GM18505 (cell line): ENCODE data around the gene KIAA1671.

Experiments
- ATAC-seq: cut with Tn5 transposase; IDR thresholded peaks from one replicate; pipeline ENCODE4 v1.9.1; 2021; ENCODE audit not compliant: unreplicated experiment
- POLR2A ChIP-seq: IDR thresholded peaks from 4 replicates; pipeline ENCODE4 v1.6.1; 2011; ENCODE audit warnings: borderline replicate concordance; ENCODE audit not compliant: insufficient read depth, insufficient read length; ENCODE audit errors: extremely low read depth

KIAA1671 gene

DNA sequence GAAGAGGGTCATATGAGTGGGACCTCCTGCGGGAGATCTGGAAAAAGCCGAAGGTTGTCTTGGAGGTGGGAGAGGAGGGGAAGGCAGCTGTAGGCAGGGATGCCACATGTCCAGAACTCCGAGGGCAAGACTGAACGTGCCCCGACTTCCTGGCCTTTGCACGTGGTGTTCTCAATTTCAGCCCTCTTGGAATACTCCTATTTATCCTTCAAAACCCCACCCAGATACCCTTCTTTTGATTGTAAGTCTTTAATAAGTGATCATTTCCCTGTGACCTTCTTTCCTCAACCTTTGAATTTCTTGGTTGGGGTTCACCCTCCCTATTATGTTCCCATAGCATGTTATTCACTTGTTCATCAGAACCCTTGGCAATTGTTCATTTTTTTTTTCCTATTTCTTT, 151.9 kb downstream of the KIAA1671 start:
- no peak for TF ChIP-seq POLR2A
- no peak for ATAC-seq

DNA sequence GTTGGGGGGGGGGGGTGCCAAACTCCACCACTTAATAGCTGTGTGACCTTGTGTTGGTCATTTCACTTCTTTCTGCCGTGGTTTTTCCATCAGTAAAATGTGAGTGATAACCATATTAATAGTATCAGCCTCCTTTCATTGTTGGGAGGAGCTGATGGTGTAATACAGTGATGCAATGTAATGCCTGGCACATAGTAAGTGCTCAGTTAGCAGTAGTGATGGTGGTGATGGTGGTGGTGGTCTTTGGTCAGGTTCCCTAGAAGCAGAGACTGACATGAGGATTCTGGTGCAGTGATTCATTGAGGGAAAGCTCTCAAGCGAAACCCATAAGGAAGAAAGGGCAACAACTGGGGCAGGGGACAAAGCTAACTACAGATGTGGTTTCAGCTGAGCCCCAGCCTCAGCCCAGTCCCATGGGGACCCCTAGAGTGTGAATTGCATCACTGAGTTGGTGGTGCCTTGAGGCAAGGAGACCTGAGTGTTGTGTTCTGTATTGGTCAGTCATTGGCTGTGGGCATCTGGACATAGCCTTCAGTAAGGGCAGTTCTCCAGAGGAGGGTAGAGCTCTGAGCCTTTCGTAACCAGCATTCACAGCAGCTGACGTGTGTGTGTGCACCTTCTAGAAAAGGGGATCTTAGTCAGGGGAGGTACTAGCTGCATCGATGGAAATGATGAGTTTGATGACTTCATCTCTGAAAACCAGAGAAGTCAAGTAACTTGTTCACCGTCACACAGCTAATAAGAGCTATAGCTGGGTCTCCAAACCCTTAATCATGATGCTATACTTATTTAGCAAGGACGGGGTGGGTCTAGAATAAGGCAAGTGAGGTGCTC, 153.5 kb downstream of the KIAA1671 start:
- TF ChIP-seq POLR2A: no peak
- no peak for ATAC-seq

DNA sequence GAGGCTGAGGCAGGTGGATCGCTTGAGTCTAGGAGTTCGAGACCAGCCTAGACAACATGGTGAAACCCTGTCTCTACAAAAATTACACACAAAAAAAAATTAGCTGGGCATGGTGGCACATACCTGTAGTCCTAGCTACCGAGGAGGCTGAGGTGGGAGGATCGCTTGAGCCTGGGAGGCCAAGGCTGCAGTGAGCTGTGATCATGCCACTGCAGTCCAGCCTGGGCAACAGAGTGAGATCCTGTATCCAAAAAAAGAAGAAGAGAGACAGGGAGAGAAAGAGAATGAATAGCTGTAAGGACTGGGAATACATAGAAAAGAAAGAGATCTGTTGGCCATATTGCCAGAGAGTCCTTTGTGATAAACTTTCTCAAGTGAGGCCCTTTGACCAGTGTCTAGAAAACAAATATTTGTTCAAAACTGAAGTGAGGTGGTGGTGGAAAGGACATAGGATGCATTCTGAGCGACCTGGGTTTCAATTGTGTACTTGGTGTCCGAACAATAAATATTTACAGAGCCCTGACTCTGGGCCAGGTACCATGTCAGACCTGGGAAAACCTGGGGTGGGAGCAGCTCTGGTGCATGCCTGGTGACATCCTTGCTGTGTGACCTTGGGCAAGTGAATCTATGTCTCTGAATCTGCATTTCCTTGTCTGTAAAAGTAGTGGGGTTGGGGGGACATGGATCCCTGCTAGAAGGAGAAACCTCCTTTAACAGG, 157.5 kb downstream of the KIAA1671 start:
- no peak for TF ChIP-seq POLR2A
- no peak for ATAC-seq

DNA sequence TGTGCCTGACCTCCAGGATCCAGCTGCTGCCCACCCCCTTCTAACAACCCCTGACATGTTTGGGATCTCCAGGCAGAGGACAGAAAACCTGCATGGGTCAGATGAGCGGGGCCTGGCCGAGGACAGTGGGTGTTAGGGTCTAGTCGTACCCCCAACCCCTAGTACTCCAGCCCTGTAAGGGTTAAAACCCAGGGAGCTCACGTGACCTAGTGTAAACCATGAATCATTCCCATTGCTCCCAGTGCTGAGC, 158.0 kb downstream of the KIAA1671 start:
- no peak for TF ChIP-seq POLR2A
- ATAC-seq: no peak

DNA sequence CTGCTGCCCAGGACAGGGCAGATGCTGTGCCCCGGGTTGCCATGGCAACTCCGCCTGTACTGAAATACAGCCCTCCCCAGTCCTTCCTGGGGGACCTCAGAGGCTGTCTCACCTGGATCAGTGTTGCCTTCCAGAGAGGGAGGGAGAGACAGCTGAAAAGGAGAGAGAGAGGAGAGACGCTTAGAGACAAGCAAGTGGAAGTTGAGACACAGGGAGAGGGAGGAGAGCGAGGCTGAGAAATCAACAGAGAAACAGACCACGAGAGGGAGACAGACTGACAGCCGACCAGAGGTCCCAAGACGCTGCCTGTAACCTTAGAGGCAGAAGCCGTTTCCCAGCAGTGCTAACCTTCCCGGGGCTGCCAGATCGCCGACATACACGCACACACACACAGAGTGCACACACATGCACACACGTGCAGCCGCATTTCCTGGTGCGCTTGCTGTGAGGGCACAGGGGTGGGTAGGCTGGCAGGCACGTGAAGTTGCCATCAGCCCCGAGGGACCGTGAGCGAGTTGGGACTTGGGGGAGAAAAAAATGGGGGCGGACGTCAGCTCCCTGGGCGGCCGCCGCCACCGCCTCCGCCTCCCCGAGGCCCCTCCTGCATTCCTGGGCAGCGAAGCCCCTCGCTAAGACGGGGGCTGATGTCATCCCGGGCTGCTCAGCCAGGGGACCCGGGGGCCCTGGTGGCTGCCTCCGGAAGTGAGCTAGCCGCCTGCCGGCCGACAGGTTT, 158.5 kb downstream of the KIAA1671 start:
- no peak for ATAC-seq
- TF ChIP-seq POLR2A: no peak

DNA sequence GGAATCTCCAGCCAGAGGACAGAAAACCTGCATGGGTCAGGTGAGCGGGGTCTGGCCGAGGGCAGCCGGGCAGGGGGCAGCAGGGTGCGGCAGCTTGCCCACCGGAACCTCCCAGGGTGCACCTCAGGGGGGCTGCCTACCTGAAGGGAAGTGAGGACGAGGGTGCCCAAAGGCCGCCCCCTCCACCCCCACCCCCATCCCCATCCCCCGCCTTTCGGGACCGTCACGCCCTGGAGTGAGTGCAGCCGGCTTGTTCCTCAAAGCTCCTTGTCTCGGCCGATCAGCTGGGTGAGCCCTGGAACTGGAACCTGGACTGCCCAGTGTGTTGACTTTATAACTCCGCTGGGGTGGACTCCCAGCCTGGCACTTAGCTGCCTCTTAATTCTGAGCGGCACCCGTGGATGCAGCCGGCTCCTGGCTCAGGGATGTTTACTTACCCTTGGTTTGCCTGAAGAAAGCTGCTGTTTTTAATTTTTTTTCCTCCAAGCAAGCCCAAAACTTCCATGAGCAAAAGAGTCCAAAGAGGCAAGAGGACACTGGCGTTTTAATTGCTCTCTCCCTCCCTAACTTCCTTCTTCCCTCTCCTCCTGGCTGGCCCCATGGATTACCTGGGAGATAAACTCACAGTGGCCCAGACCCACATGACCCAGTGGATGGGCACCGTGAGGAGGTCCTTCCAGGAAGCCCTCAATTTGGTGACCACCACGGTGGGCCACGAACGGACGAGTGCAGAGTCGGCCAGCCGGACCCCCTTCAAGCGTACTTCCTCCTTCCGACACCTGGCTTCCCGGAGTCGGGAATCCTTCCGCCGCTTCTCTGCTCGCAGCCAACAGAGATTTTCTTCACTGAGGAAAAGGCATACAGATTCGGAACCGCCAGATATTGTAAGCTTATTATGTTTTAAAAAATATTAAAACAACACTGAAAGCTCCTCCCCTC, 159.3 kb downstream of the KIAA1671 start:
- TF ChIP-seq POLR2A: no peak
- no peak for ATAC-seq

DNA sequence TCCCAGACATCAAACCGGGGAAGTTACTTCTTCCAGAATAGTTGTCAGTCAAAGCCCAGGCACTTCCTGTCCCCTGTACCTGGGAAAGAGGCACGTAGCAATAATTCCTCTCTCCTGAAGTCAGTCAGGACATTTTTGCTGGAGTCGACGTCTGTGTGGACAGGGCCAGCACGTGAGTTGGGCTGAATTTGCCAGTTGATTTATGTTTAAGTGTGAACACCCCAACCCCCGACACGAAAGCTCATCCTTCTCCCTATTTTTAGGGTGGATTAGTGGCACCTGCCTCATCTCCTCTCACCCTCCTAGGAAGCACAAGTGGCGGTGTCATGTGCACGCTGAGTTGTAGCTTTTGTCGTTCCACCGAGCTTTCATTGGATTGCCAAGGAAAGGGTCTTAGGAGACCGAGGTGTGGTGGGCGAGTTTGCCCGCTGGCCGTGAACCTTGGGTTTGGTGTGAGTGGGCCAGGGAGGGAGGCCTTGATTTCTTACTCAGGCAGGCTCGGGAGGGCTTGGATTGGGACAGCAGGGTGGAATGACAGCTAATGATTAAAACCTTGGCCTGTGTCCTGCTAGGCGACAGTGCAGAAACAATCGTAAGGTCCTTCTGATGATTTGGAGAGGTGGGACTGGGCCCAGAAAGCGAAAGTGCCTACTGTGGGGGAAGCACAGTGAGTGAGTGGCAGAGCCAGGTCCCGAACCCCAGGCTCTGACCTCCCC, 160.2 kb downstream of the KIAA1671 start:
- no peak for TF ChIP-seq POLR2A
- no peak for ATAC-seq

DNA sequence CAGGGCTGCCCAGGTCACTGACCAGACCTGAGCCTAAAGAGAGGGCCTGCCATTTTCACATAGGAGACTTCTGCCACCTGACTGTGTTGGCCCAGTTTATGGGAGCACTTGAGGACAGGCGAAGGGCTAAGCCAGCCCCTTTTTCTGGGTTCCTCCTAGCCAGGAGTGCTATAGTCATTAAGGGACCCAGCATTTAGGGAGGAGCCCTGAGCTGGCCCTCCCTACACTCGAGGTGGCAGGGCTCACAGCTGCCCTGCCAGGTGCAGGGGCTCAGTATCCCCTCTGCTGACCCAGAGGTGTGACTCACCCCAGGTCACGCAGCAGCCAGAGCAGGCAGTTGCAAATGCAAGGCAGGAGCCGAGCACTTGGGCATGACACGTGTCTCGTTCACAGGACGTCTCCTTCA, 160.8 kb downstream of the KIAA1671 start:
- TF ChIP-seq POLR2A: no peak
- ATAC-seq: no peak

DNA sequence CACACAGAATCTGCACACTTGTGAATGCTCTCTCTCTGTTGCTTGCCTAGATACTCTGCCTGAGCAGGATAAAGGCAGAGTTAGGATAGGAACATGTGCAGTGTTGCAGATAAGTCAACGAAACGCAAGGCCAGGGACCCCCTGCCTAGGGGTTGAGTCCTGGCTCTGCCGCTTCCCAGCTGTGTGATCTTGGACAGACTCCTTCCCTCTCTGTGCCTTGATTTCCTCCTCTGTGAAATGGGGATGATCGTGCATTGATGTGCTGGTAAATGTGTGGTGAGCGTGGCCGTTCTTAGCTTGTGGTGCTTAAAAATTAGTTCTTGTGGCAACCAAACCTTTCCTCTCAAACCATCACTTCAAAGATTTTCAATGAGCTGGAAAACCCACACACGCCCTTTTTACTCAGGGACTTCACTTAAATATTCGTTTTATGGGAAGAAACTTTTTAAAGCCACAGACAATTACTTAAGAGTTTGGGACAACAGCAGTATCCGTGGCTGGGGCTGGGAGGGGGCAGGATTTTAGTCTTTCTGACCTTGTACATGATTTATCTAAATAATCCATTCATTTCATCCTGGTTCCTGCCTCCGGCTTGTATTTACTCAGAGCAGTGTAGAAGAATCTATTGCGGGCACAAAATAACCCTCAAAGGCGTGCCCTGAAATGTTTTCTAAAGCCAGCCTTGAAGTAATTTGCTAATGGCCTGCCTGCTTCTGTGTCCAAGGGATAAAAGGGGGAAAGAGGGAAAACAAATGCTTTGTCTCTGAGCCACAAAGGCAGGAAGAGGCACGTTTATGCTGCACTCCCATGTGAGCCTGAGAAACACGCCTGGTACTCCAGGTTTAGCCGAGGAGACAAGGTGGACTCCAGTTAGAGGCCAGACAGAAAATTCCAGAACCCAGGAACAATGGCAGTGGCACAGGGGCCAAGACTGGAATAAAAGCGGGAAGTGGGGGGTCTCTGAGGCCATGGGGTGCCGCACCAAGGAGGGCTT, 162.2 kb downstream of the KIAA1671 start:
- no peak for ATAC-seq
- TF ChIP-seq POLR2A: no peak

DNA sequence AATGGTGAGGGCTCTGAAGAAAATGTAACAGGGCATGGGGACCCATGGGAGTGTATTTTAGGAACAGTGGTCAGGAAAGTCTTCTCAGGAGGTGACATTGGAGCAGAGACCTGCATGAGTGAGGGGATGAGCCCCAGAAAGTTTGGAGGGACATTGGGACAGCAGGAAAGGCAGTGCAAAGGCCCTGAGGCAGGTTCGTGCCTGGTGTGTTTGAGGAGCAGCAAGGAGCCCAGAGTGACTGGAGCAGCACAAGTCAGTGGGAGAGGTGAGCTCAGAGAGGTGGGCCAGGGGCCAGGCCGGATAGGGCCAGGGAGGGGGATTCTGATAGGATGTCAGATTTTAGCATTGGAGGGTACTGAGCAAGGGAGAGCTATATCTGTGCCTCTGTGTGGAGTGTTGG, 167.1 kb downstream of the KIAA1671 start:
- no peak for TF ChIP-seq POLR2A

DNA sequence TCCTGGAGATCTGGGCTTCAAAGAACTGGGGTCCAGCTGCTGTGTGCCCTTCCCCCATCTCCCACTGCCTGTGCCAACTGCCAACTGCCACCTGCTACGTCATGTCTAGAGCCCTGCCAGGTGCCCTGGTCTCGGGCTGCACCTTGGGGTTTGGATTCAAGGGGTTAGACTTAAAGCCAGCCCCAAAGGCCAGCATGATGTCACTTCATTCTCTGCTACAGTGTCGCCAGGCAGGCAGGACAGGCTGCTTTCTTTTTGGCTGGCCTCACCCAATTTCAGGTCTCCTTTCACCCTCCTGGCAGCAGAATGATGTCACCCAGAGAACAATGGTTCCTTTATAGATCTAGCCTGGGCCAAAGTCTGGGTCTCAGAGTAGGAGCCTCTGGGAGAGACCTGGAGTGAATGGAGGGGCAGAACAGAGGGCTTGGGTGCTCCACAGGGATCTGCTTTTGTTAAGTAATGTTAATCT, 167.6 kb downstream of the KIAA1671 start:
- TF ChIP-seq POLR2A: no peak
- ATAC-seq: no peak

More for the DNA sequence above, 167.1 kb downstream of the KIAA1671 start:
- no peak for ATAC-seq

DNA sequence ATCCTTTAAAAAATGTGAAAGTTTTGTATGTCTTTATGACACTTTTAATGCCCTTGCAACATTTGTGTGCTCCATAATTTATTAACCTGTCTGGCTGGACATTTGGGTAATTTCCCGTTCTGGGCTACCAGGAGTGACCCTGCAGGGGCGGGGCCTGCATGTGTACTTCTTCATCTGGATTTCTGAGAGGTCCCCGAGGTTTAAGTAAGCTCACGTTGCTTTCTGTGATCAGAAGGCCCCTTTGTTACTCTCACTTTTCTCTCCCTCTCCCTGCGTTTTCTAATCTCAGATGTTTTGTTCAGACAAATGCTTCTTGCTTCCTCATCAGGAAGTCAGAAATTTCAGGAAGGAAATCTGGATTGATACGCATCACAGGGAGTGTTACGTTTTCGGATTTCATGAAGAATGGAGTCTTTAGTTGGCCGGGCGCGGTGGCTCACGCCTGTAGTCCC, 168.3 kb downstream of the KIAA1671 start:
- no peak for TF ChIP-seq POLR2A
- no peak for ATAC-seq
